ENCODE results near the gene ATOH7. TPM values are rescaled to one million over a fixed set of nuclear protein-coding genes. Genes with fewer than 3 reads are reported as not detected.

The ATOH7 gene
- polyA plus RNA-seq, 1 donor (not counting 4 experiments of a cell fraction or from before 2014, with no cell fraction given) = not detected

DNA sequence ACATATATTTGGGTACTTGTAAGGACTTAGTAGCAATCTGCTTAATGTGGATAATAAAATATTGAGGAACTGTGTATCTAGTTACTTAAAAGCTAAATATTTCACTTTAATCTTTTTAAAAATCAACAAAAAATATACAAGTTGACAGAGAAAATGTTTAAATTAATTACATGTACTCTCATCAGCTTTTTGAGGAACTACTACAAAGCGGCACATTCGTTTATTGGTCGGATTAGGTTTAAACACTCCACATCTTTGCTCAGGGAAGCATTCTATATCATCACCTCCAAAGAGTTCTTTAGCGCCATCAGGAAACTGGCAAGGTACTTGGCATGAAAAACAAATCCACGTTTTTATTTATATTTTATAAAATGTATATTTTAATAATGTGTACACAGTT, 1.6 kb downstream of the ATOH7 start:
- H3K4me3 ChIP-seq (ENCODE audit: control insufficient read depth in 2 of 3, extremely low read depth in 1 of 3, insufficient read depth in 2 of 3, low read depth in 1 of 3, low read length in 3 of 3) = no peak overlapping the region
- no peaks in the 10 kb centered on the region for H3K9me3 ChIP-seq (ENCODE audit: control insufficient read depth, low read depth, low read length)
- dilution Hi-C loops (cut with MboI; ENCODE audit: extremely low pct_ligation_motif_present, low sequenced_read_pairs) = no loop called here

DNA sequence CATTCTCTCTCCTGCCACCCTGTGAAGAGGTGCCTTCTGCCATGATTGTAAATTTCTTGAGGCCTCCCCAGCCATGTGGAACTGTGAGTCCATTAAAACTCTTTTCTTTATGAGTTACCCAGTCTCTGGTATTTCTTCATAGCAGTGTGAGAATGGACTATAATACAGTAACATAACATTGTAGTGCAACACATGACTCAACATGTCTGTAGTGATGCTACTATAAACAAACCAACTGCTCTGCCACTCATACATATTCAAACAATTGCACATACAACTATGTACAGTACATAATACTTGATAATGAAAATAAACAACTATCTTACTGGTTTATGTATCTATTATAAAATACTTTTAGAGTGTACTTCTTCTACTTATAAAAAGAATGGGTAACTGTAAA, 7.1 kb downstream of the ATOH7 start:
- no peak overlapping the region for H3K4me2 ChIP-seq (ENCODE audit: control insufficient read depth, extremely low read depth, insufficient read depth, low read depth, low read length)
- H4K20me1 ChIP-seq (ENCODE audit: control insufficient read depth, extremely low read depth, insufficient read depth, low read length) = no peaks in the 10 kb centered on the region
- H3K9me3 ChIP-seq (ENCODE audit: control insufficient read depth, low read depth, low read length) = no peaks in the 10 kb centered on the region
- H3K27ac ChIP-seq (ENCODE audit: control insufficient read depth, insufficient read depth, low read length) = no peak overlapping the region
- H3K9me1 ChIP-seq (ENCODE audit: control insufficient read depth, extremely low read depth, insufficient read depth, low read length) = no peaks in the 10 kb centered on the region
- H3K4me1 ChIP-seq (ENCODE audit: control insufficient read depth, extremely low read depth, insufficient read depth, low read length) = no peaks in the 10 kb centered on the region
- no peaks in the 10 kb centered on the region for H3K79me2 ChIP-seq (ENCODE audit: control insufficient read depth, insufficient read depth, low read length)
- H3K4me3 ChIP-seq (ENCODE audit: control insufficient read depth in 2 of 3, extremely low read depth in 1 of 3, insufficient read depth in 2 of 3, low read depth in 1 of 3, low read length in 3 of 3) = no peak overlapping the region
- no peak overlapping the region for H3K9ac ChIP-seq (ENCODE audit: control insufficient read depth, extremely low read depth, insufficient read depth, low read length)
- DNase-seq (ENCODE audit: low read depth, low spot score) = no peak
- H3K36me3 ChIP-seq (ENCODE audit: control insufficient read depth in 2 of 2, extremely low read depth in 1 of 2, insufficient read depth in 2 of 2, low read length in 2 of 2) = no peaks in the 10 kb centered on the region
- no peak for FAIRE-seq
- peak overlapping the region; percentile 28 for H2AFZ ChIP-seq (ENCODE audit: control insufficient read depth, low read length)
- dilution Hi-C loops (cut with MboI; ENCODE audit: extremely low pct_ligation_motif_present, low sequenced_read_pairs) = no loop called here
- no peaks in the 10 kb centered on the region for H3K27me3 ChIP-seq (ENCODE audit: control insufficient read depth, extremely low read depth, insufficient read depth, low read length)
- TF ChIP-seq, protein P1, sequence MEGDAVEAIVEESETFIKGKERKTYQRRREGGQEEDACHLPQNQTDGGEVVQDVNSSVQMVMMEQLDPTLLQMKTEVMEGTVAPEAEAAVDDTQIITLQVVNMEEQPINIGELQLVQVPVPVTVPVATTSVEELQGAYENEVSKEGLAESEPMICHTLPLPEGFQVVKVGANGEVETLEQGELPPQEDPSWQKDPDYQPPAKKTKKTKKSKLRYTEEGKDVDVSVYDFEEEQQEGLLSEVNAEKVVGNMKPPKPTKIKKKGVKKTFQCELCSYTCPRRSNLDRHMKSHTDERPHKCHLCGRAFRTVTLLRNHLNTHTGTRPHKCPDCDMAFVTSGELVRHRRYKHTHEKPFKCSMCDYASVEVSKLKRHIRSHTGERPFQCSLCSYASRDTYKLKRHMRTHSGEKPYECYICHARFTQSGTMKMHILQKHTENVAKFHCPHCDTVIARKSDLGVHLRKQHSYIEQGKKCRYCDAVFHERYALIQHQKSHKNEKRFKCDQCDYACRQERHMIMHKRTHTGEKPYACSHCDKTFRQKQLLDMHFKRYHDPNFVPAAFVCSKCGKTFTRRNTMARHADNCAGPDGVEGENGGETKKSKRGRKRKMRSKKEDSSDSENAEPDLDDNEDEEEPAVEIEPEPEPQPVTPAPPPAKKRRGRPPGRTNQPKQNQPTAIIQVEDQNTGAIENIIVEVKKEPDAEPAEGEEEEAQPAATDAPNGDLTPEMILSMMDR (optimal IDR thresholded peaks at IDR 0.05 in 1 of 3, IDR thresholded peaks at IDR 0.05 in 1 of 3, conservative IDR thresholded peaks at IDR 0.05 in 1 of 3; ENCODE audit: extremely low read depth in 1 of 3, insufficient read depth in 2 of 3, low read length in 3 of 3) = no peak
- no peak for TF ChIP-seq EZH2 (IDR thresholded peaks at IDR 0.05; ENCODE audit: low read length)

More for the DNA sequence above, 1.6 kb downstream of the ATOH7 start:
- no peaks in the 10 kb centered on the region for H3K9me1 ChIP-seq (ENCODE audit: control insufficient read depth, extremely low read depth, insufficient read depth, low read length)
- FAIRE-seq (no peak), DNase-seq (ENCODE audit: low read depth, low spot score) (no peak)
- no peak overlapping the region for H3K27ac ChIP-seq (ENCODE audit: control insufficient read depth, insufficient read depth, low read length)
- no peak overlapping the region for H2AFZ ChIP-seq (ENCODE audit: control insufficient read depth, low read length)
- H3K79me2 ChIP-seq (ENCODE audit: control insufficient read depth, insufficient read depth, low read length) = no peaks in the 10 kb centered on the region
- no peak overlapping the region for H3K4me2 ChIP-seq (ENCODE audit: control insufficient read depth, extremely low read depth, insufficient read depth, low read depth, low read length)
- H3K27me3 ChIP-seq (ENCODE audit: control insufficient read depth, extremely low read depth, insufficient read depth, low read length) = no peaks in the 10 kb centered on the region
- no peaks in the 10 kb centered on the region for H3K36me3 ChIP-seq (ENCODE audit: control insufficient read depth in 2 of 2, extremely low read depth in 1 of 2, insufficient read depth in 2 of 2, low read length in 2 of 2)
- peaks cover under 1% of the 10 kb centered on the region for H3K4me1 ChIP-seq (ENCODE audit: control insufficient read depth, extremely low read depth, insufficient read depth, low read length)
- H4K20me1 ChIP-seq (ENCODE audit: control insufficient read depth, extremely low read depth, insufficient read depth, low read length) = no peaks in the 10 kb centered on the region
- no peak overlapping the region for H3K9ac ChIP-seq (ENCODE audit: control insufficient read depth, extremely low read depth, insufficient read depth, low read length)
- TF ChIP-seq EZH2 (IDR thresholded peaks at IDR 0.05; ENCODE audit: low read length) = no peak
- TF ChIP-seq, protein P1 (optimal IDR thresholded peaks at IDR 0.05 in 1 of 3, IDR thresholded peaks at IDR 0.05 in 1 of 3, conservative IDR thresholded peaks at IDR 0.05 in 1 of 3; ENCODE audit: extremely low read depth in 1 of 3, insufficient read depth in 2 of 3, low read length in 3 of 3) = no peak

Measured in keratinocyte (primary cell).